AG09309 (cell line): ENCODE results near the gene FRMD4A.

Experiments
- DNase-seq: peaks from one replicate; pipeline ENCODE4 v3.0.0-alpha.2; 2010; ENCODE audit warnings: low read depth
- H3K4me3 ChIP-seq: 2 replicates; pipeline ENCODE4 v1.5.1; 2011; ENCODE audit warnings: mild to moderate bottlenecking, low read depth, low read length, moderate library complexity; ENCODE audit not compliant: control insufficient read depth
- CTCF ChIP-seq: IDR thresholded peaks from 2 replicates; pipeline ENCODE4 v1.5.1; 2011; ENCODE audit warnings: mild to moderate bottlenecking, low read depth, low read length, inconsistent platforms; ENCODE audit not compliant: insufficient read depth, control insufficient read depth; ENCODE audit errors: missing control alignments

The FRMD4A gene

GRCh38 chr10:14304046-14304445 is 26.7 kb downstream of the FRMD4A start:
- no peak overlapping the region for H3K4me3 ChIP-seq
- DNase-seq, result no peak
- no peak for TF ChIP-seq CTCF

DNA sequence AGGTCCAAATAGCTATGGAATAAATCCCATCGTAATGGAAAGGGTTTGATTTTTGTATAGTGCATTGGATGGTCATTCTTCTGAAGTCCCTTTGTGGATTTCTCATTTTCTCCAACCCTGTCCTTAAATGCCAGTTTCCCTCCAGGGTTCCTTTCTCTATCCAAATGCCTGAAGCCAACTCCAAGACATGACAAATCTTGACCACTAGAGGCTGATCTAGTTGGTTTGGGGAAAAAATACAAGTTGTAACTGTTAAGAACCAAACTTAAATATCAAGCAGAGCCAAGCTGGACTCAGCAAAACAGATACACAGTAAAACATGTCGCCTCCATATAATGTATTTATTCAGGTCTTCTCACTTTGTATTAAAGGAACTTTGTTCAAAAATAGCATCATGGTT is 28.7 kb downstream of the FRMD4A start:
- DNase-seq, result peak; percentile 5
- peak; percentile 57 for TF ChIP-seq CTCF
- H3K4me3 ChIP-seq, result no peak overlapping the region

DNA sequence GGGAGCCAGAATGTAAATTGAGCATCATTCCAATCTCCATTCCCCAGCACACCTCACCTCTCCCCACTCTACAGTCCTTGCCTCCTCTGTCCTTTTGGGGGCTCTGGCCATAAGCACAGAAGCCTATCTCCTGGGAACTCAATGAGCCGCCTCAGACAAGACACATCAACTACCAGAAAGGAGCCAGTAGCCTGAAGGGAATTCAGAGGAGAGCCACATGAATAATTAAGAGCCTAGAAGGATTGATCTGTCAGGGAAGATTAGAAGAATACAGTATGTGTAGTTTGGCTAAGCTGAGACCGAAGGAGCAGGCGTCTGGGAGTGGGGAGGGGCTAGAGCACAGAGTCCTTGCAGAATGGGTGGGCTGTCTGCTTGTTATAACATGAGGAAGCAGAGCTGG is 31.2 kb downstream of the FRMD4A start:
- H3K4me3 ChIP-seq, result no peak overlapping the region
- no peak for TF ChIP-seq CTCF
- no peak for DNase-seq

DNA sequence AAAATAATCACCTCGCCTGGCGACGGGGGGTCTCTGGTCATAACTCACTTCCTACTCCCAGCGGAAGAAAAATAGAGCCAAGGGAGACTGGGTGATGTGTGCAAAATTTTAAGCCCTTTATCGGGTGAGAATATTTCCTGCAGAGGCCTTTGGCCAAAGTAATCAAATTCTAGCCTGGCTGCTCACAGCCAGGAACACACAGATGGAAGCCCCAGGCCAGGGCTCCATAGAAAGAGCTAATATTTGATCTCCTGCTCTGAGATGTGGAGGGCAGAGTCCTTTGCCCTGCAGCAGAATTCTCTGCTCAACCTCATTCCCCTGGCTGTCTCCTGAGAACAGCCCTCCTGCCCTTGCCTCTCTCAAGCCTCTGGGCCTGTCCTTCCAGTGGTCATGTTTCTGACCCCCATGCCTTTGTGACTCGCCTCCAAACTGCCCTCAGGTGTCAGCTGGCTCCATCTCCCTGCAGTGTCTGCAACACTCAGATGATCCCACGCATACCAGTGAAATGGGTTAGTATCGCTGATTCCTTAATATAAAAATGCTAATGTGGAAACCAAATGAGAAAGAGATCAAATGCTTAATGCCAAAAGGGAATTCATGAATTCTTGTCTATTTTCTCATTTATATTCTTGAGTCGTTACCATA is 34.5 kb downstream of the FRMD4A start:
- no peak for TF ChIP-seq CTCF
- no peak overlapping the region for H3K4me3 ChIP-seq
- DNase-seq, result no peak

DNA sequence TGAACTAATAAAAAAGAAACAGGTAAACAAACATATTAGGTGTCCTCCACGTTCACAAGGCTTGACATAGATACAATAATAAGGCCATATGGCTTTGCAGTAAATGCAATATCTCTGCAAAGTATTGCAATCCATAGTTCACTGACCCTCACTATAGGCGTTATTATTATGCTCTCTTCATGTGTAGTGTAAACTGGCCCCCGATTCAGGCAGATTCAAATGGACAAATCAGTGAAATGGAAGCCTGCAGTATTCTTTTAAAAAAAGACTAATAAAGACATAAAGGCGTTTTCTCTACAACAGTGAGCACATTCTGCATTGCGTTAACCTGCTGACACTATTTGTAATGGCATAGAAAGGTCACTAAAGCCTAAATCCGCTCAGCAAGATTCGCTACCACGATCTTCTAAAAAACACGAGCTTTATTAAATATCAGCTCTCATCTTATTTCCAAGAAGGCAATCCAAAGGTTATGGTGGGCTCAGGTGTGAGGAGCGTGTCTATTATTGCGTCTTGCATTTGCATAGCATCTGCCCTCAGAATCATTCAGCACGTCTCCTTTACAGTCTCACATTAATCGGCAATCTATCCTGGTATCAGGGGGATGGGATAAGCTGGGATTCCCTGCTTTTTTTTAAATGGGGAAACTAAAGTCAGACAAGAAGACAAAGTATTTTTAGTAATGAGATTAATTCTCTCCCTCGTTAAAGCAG is 36.2 kb downstream of the FRMD4A start:
- TF ChIP-seq CTCF, result no peak
- DNase-seq, result no peak
- H3K4me3 ChIP-seq, result no peak overlapping the region

- TF ChIP-seq CTCF, result no peak
- no peak for DNase-seq
- H3K4me3 ChIP-seq, result no peak overlapping the region
Measured at GRCh38 chr10:14293526-14293925, 37.2 kb downstream of the FRMD4A start.

- no peak for DNase-seq
- no peak overlapping the region for H3K4me3 ChIP-seq
- no peak for TF ChIP-seq CTCF
Measured at GRCh38 chr10:14291296-14291695, 39.4 kb downstream of the FRMD4A start.
